ENCODE results near the gene ZNF362. TPM values are rescaled to one million over a fixed set of nuclear protein-coding genes. Genes with fewer than 3 reads are reported as not detected.

The ZNF362 gene
- total and polyA plus RNA-seq, 4 donors = 2.3 to 6.3 (median 5.4) TPM

DNA sequence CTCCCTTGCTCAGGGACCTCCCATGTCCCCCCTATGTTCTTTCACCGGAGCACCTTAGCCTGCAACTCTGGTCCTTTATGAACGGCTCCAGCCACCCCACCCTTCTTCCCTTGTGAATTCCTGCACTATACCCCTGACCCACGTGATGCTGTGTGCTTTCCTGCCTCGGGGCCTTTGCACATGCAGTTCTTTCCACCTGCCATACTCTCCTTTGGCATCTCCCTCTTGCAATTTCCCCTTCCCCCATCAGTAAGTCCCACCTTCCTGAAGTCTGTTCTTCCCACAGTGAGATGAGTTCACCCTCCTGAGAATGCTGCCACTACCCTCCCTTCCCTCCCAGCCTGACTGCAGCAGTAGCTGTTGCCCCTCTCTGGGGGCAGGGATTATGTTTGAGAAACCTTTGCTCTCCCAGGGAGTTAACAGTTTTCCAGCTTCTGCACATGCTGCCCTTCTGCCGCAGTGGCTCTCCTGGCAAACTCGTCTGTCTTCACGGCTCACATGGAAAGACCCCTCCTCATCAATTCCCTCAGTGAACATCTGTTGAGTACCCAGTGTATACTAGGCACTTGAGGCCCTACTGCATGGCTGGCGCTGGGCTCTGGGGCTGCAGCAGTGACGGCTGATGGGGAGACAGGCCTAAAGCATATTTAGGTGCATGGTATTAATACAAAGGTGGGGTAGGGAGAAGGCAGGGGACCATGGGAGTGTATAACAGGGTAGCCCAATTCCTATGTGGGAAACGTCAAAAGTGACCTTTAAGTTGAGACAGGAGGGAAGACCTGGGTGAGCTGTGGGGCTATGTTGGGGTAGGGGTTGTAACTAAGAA, 9.7 kb downstream of the ZNF362 start:
- Histone ChIP-seq H3K4me1 (ENCODE audit: control insufficient read depth in 4 of 4, insufficient read depth in 4 of 4, low read length in 3 of 4) (peaks cover 0 to 4% (median 3%) of the 10 kb centered on the region in 4 donors), H3K27me3 (ENCODE audit: control insufficient read depth in 4 of 4, insufficient read depth in 4 of 4, low read length in 3 of 4) (no peaks in the 10 kb centered on the region), H3K9ac (ENCODE audit: low read depth in 1 of 2, low read length in 2 of 2) (no peak overlapping the region), H3K4me3 (ENCODE audit: low read depth in 1 of 3, low read length in 3 of 3) (no peak overlapping the region), H3K36me3 (ENCODE audit: control insufficient read depth in 4 of 4, insufficient read depth in 3 of 4, low read depth in 1 of 4, low read length in 3 of 4) (peaks cover 0 to 3% (median 0%) of the 10 kb centered on the region in 4 donors), H3K9me3 (ENCODE audit: control insufficient read depth in 4 of 4, low read length in 3 of 4) (no peaks in the 10 kb centered on the region), H3K27ac (ENCODE audit: low read depth in 1 of 2, low read length in 2 of 2) (no peak overlapping the region)
- no peak for TF ChIP-seq FOXA1 (IDR thresholded peaks at IDR 0.05)
- TF ChIP-seq YY1 (IDR thresholded peaks at IDR 0.05) = no peak
- TF ChIP-seq FOXA2 (IDR thresholded peaks at IDR 0.05) = no peak
- TF ChIP-seq HNF4A (conservative IDR thresholded peaks at IDR 0.05) = no peak
- TF ChIP-seq RXRA (IDR thresholded peaks at IDR 0.05) = no peak
- no peak for TF ChIP-seq SP1 (IDR thresholded peaks at IDR 0.05)
- TF ChIP-seq NR2F2 (IDR thresholded peaks at IDR 0.05) = no peak
- TF ChIP-seq, protein P1, sequence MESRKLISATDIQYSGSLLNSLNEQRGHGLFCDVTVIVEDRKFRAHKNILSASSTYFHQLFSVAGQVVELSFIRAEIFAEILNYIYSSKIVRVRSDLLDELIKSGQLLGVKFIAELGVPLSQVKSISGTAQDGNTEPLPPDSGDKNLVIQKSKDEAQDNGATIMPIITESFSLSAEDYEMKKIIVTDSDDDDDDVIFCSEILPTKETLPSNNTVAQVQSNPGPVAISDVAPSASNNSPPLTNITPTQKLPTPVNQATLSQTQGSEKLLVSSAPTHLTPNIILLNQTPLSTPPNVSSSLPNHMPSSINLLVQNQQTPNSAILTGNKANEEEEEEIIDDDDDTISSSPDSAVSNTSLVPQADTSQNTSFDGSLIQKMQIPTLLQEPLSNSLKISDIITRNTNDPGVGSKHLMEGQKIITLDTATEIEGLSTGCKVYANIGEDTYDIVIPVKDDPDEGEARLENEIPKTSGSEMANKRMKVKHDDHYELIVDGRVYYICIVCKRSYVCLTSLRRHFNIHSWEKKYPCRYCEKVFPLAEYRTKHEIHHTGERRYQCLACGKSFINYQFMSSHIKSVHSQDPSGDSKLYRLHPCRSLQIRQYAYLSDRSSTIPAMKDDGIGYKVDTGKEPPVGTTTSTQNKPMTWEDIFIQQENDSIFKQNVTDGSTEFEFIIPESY (IDR thresholded peaks at IDR 0.05) = no peak
- TF ChIP-seq JUND (IDR thresholded peaks at IDR 0.05) = no peak
- TF ChIP-seq TAF1 (conservative IDR thresholded peaks at IDR 0.05) = no peak
- TF ChIP-seq, protein P2, sequence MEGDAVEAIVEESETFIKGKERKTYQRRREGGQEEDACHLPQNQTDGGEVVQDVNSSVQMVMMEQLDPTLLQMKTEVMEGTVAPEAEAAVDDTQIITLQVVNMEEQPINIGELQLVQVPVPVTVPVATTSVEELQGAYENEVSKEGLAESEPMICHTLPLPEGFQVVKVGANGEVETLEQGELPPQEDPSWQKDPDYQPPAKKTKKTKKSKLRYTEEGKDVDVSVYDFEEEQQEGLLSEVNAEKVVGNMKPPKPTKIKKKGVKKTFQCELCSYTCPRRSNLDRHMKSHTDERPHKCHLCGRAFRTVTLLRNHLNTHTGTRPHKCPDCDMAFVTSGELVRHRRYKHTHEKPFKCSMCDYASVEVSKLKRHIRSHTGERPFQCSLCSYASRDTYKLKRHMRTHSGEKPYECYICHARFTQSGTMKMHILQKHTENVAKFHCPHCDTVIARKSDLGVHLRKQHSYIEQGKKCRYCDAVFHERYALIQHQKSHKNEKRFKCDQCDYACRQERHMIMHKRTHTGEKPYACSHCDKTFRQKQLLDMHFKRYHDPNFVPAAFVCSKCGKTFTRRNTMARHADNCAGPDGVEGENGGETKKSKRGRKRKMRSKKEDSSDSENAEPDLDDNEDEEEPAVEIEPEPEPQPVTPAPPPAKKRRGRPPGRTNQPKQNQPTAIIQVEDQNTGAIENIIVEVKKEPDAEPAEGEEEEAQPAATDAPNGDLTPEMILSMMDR (IDR thresholded peaks at IDR 0.05; ENCODE audit: low read depth, low read length, missing input control) = no peak
- TF ChIP-seq, protein P3, sequence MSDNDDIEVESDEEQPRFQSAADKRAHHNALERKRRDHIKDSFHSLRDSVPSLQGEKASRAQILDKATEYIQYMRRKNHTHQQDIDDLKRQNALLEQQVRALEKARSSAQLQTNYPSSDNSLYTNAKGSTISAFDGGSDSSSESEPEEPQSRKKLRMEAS (IDR thresholded peaks at IDR 0.05) = no peak
- TF ChIP-seq, protein P4, sequence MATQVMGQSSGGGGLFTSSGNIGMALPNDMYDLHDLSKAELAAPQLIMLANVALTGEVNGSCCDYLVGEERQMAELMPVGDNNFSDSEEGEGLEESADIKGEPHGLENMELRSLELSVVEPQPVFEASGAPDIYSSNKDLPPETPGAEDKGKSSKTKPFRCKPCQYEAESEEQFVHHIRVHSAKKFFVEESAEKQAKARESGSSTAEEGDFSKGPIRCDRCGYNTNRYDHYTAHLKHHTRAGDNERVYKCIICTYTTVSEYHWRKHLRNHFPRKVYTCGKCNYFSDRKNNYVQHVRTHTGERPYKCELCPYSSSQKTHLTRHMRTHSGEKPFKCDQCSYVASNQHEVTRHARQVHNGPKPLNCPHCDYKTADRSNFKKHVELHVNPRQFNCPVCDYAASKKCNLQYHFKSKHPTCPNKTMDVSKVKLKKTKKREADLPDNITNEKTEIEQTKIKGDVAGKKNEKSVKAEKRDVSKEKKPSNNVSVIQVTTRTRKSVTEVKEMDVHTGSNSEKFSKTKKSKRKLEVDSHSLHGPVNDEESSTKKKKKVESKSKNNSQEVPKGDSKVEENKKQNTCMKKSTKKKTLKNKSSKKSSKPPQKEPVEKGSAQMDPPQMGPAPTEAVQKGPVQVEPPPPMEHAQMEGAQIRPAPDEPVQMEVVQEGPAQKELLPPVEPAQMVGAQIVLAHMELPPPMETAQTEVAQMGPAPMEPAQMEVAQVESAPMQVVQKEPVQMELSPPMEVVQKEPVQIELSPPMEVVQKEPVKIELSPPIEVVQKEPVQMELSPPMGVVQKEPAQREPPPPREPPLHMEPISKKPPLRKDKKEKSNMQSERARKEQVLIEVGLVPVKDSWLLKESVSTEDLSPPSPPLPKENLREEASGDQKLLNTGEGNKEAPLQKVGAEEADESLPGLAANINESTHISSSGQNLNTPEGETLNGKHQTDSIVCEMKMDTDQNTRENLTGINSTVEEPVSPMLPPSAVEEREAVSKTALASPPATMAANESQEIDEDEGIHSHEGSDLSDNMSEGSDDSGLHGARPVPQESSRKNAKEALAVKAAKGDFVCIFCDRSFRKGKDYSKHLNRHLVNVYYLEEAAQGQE (IDR thresholded peaks at IDR 0.05) = no peak
- TF ChIP-seq GABPA (IDR thresholded peaks at IDR 0.05 in 1 of 2, conservative IDR thresholded peaks at IDR 0.05 in 1 of 2) = no peak
- TF ChIP-seq, protein P5, sequence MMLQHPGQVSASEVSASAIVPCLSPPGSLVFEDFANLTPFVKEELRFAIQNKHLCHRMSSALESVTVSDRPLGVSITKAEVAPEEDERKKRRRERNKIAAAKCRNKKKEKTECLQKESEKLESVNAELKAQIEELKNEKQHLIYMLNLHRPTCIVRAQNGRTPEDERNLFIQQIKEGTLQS (IDR thresholded peaks at IDR 0.05) = no peak
- TF ChIP-seq EGR1 (IDR thresholded peaks at IDR 0.05; ENCODE audit: low read depth in 2 of 2) = no peak
- no peak for TF ChIP-seq RAD21 (IDR thresholded peaks at IDR 0.05)
- TF ChIP-seq HNF4G (IDR thresholded peaks at IDR 0.05) = no peak
- WGBS = 80% methylated on average over 10 of the region's 10 CpGs
- DNase-seq (ENCODE audit: low spot score) = no peak

Data from liver (tissue), 9 donors.